AG04450 (cell line): ENCODE measurements around the gene MALRD1. TPM values are rescaled to one million over a fixed set of nuclear protein-coding genes. Genes with fewer than 3 reads are reported as not detected.
A peak's percentile ranks its signal among the peaks of the same experiment; 100 is the strongest.

Experiments used
- CTCF ChIA-PET: fragments of 300-600, 350-600 bp; formaldehyde crosslinking; extraction: SDS; loops from one replicate; lab custom pipeline; 2022; ENCODE audit warnings: antibody characterized with exemption, inconsistent platforms; lab: Charles Lee
- POLR2A ChIA-PET: fragments of 350-600 bp; formaldehyde crosslinking; extraction: SDS; loops from one replicate; lab custom pipeline; 2021; ENCODE audit warnings: antibody characterized with exemption, inconsistent platforms; lab: Yijun Ruan, JAX
- DNase-seq: peaks from one replicate; pipeline ENCODE4 v3.0.0-alpha.2; 2011; ENCODE audit warnings: low read depth, low spot score
- H3K27ac ChIP-seq: one replicate; pipeline ENCODE4 v1.5.1; 2012; ENCODE audit warnings: low read depth, low read length, control low read depth
- H3K27me3 ChIP-seq: one replicate; pipeline ENCODE4 v1.6.0; 2012; ENCODE audit warnings: low read length; ENCODE audit not compliant: control insufficient read depth, insufficient read depth
- H3K4me3 ChIP-seq: 2 replicates; pipeline ENCODE4 v1.5.1; 2011; ENCODE audit warnings: mild to moderate bottlenecking, low read depth, low read length, control low read depth
- H3K9me3 ChIP-seq: 2 replicates; pipeline ENCODE4 v1.5.1; 2012; ENCODE audit warnings: low read length; ENCODE audit not compliant: control insufficient read depth, insufficient read depth
- CTCF ChIP-seq: IDR thresholded peaks from 2 replicates; pipeline ENCODE4 v1.5.1; 2011; ENCODE audit warnings: low read depth, low read length, control low read depth, inconsistent platforms
- polyA plus RNA-seq: library from polyadenylated mRNA; depleted of rRNA; stranded (reverse); fragments of >200 nt; gene quantifications from 2 replicates; pipeline ENCODE4 v1.2.3, GENCODE V29; 2011

The MALRD1 gene
- polyA plus RNA-seq, 1 experiment, result 2.4 TPM

GRCh38 chr10:19683356-19683755, 634.8 kb downstream of the MALRD1 start:
- CTCF ChIA-PET, result interaction anchor here (0.5 to 1.0 kb wide), 2 partner anchors 25 to 992 kb away, joined by 3 to 4 read pairs; no protein-coding TSS in a partner anchor
- Histone ChIP-seq H3K4me3 (no peak overlapping the region), H3K27me3 (no peaks in the 10 kb centered on the region), H3K27ac (no peak overlapping the region), H3K9me3 (no peaks in the 10 kb centered on the region)
- TF ChIP-seq CTCF, result no peak
- no peak for DNase-seq
- POLR2A ChIA-PET, result interaction anchor here (0.6 kb wide), 1 partner anchor 9 kb away, joined by 14 read pairs; no protein-coding TSS in a partner anchor

GRCh38 chr10:19683960-19684359, 635.4 kb downstream of the MALRD1 start:
- H3K27ac ChIP-seq, result no peak overlapping the region
- peak; percentile 50 for TF ChIP-seq CTCF
- no peak for DNase-seq
- no peaks in the 10 kb centered on the region for H3K9me3 ChIP-seq
- POLR2A ChIA-PET, result interaction anchor here (0.6 kb wide), 1 partner anchor 9 kb away, joined by 14 read pairs; no protein-coding TSS in a partner anchor
- no peak overlapping the region for H3K4me3 ChIP-seq
- CTCF ChIA-PET, result interaction anchor here (1.0 kb wide), 1 partner anchor 26 kb away, joined by 3 read pairs; no protein-coding TSS in a partner anchor
- H3K27me3 ChIP-seq, result no peaks in the 10 kb centered on the region

GRCh38 chr10:19688344-19688743, 639.7 kb downstream of the MALRD1 start:
- DNase-seq, result no peak
- no peak for TF ChIP-seq CTCF
- no peak overlapping the region for H3K27ac ChIP-seq
- ChIA-PET POLR2A (no interaction called here), CTCF (no interaction called here)
- no peaks in the 10 kb centered on the region for H3K27me3 ChIP-seq
- H3K9me3 ChIP-seq, result no peaks in the 10 kb centered on the region
- no peak overlapping the region for H3K4me3 ChIP-seq

- ChIA-PET POLR2A (no interaction called here), CTCF (no interaction called here)
- DNase-seq, result no peak
Measured at GRCh38 chr10:19689231-19689630, 640.6 kb downstream of the MALRD1 start.

More at GRCh38 chr10:19689231-19689630, 640.6 kb downstream of the MALRD1 start:
- Histone ChIP-seq H3K27me3 (no peaks in the 10 kb centered on the region), H3K27ac (no peak overlapping the region), H3K9me3 (no peaks in the 10 kb centered on the region), H3K4me3 (no peak overlapping the region)
- no peak for TF ChIP-seq CTCF
